Tibial artery (tissue), 4 donors: ENCODE data around the gene TUBGCP5.
"Not testable (repeated sequence)": the region's sequence is repeated elsewhere in the genome, so short reads cannot be mapped to it uniquely, and the experiment has no call there.

Experiments used
- DNase-seq, 2 donors: peaks; one replicate each; pipeline ENCODE4 v3.0.0-alpha.2; 2019
- H3K27ac ChIP-seq, 2 donors: fragments of 200-600 bp; sonication (generic) in 1 of 2; 1 replicate in 1 of 2; 2 replicates in 1 of 2; pipeline ENCODE4 v1.5.1; 2018 to 2019; ENCODE audit warnings: mild to moderate bottlenecking in 1 of 2
- H3K27me3 ChIP-seq, 2 donors: fragments of 200-600 bp; sonication (generic) in 1 of 2; one replicate each; pipeline versions ENCODE4 v1.5.1 to v1.6.0; 2016 to 2019
- H3K36me3 ChIP-seq, 3 donors: fragments of 200-600 bp; sonication (generic) in 2 of 3; one replicate each; pipeline ENCODE4 v1.5.1; 2016 to 2019; ENCODE audit warnings: mild to moderate bottlenecking in 2 of 3
- H3K4me1 ChIP-seq, 4 donors: fragments of 200-600 bp; sonication (generic) in 2 of 4; 1 replicate in 3 of 4; 2 replicates in 1 of 4; pipeline ENCODE4 v1.5.1; 2016 to 2019
- H3K4me3 ChIP-seq, 2 donors: fragments of 200-600 bp; sonication (generic) in 1 of 2; 1 replicate in 1 of 2; 2 replicates in 1 of 2; pipeline ENCODE4 v1.5.1; 2018 to 2019; ENCODE audit warnings: mild to moderate bottlenecking in 2 of 2
- H3K9me3 ChIP-seq, 3 donors: fragments of 200-600 bp; sonication (generic) in 1 of 3; one replicate each; pipeline ENCODE4 v1.5.1; 2016 to 2019
- intact Hi-C: fragments of 100-400 bp; cut with DNase I; formaldehyde crosslinking; loops from one replicate; pipeline ENCODE4 v1.15.0; 2023; ENCODE audit warnings: low total_unique reads
- TF ChIP-seq, protein P1 (sequence below), 2 experiments: fragments of 200-600 bp in 1 of 2; fragments of 450-650 bp in 1 of 2; IDR thresholded peaks; one replicate each; pipeline ENCODE4 v1.5.1; 2017 to 2019; ENCODE audit warnings: antibody characterized with exemption in 2 of 2, mild to moderate bottlenecking in 1 of 2, moderate library complexity in 1 of 2

Gene TUBGCP5

DNA sequence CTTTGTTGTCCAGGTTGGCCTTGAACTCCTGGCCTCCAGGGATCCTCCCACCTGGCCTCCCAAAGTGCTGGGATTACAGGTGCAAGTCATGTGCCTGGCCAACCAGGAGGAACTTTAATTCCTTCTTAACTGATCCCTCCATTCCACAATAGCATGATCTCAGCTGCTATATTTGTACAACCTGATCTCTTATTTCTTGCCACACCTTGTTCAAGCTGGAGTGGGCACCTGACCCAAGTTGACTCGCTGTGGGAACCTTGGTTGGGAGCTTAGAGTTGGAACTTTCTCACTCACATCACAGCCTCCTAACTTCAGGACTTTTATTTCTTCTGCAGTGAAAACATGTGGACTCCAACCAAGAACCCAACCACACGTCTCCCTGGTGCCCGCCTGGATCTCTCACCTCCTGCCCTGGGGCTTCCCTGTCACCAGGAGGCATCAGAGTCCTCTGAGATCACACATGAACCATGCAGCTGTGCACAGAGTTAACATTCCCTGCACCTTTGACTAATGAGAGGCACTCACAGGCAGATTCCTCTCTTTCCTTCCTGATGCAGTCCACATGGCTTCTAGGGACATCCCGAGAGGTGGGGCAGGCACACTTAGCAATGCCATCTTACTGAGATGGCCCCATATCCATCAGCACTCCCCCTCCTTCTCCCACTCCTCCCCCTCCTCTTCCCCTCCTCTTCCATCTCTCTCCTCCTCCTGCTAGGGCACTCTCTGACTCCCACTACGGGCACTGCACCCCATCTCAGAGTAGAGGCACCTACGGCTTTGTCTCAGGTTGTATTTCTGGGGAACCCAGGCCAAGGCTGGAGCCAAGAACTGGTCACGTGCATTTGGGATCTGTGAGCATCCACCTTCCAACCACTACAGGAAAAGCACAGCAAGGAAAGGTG, 49.5 kb downstream of the TUBGCP5 start:
- Histone ChIP-seq H3K27ac (no peak overlapping the region), H3K4me3 (no peak overlapping the region), H3K9me3 (no peaks in the 10 kb centered on the region), H3K4me1 (no peaks in the 10 kb centered on the region), H3K36me3 (peaks cover 0 to 13% (median 12%) of the 10 kb centered on the region in 3 donors), H3K27me3 (no peaks in the 10 kb centered on the region)
- TF ChIP-seq, protein P1, sequence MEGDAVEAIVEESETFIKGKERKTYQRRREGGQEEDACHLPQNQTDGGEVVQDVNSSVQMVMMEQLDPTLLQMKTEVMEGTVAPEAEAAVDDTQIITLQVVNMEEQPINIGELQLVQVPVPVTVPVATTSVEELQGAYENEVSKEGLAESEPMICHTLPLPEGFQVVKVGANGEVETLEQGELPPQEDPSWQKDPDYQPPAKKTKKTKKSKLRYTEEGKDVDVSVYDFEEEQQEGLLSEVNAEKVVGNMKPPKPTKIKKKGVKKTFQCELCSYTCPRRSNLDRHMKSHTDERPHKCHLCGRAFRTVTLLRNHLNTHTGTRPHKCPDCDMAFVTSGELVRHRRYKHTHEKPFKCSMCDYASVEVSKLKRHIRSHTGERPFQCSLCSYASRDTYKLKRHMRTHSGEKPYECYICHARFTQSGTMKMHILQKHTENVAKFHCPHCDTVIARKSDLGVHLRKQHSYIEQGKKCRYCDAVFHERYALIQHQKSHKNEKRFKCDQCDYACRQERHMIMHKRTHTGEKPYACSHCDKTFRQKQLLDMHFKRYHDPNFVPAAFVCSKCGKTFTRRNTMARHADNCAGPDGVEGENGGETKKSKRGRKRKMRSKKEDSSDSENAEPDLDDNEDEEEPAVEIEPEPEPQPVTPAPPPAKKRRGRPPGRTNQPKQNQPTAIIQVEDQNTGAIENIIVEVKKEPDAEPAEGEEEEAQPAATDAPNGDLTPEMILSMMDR (IDR thresholded peaks at IDR 0.05), result no peak
- intact Hi-C loops, result no loop called here
- DNase-seq, result no peak

GRCh38 chr15:22988811-22989210, 50.6 kb downstream of the TUBGCP5 start:
- DNase-seq, result no peak
- no peaks in the 10 kb centered on the region for H3K4me1 ChIP-seq
- intact Hi-C loops, result no loop called here
- no peak overlapping the region for H3K4me3 ChIP-seq
- H3K27ac ChIP-seq, result no peak overlapping the region
- H3K9me3 ChIP-seq, result no peaks in the 10 kb centered on the region
- no peaks in the 10 kb centered on the region for H3K27me3 ChIP-seq
- TF ChIP-seq, protein P1 (IDR thresholded peaks at IDR 0.05), result no peak
- peaks cover 0 to 3% (median 2%) of the 10 kb centered on the region in 3 donors for H3K36me3 ChIP-seq

DNA sequence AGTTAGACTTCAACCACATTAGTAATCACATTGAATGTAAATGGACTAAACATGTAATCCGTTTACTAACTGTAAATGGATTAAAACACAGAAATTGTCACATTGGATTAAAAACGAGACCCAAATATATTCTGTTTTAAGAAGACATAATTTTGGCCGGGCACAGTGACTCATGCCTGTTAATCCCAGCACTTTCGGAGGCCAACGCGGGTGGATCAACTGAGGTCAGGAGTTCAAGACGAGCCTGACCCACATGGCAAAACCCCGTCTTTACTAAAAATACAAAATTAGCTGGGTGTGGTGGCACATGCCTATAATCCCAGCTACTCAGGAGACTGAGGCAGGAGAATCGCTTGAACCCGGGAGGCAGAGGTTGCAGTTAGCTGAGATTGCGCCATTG, 57.4 kb downstream of the TUBGCP5 start:
- not testable (repeated sequence) for H3K9me3 ChIP-seq, H3K27ac ChIP-seq, H3K4me3 ChIP-seq, H3K36me3 ChIP-seq, DNase-seq, H3K27me3 ChIP-seq
- peaks cover 0 to 20% (median 11%) of the 10 kb centered on the region in 4 donors for H3K4me1 ChIP-seq
- intact Hi-C loops, result loop anchor here (2.0 kb wide), 1 partner anchor 31 kb away; no protein-coding TSS in a partner anchor

GRCh38 chr15:22981051-22981840, 58.1 kb downstream of the TUBGCP5 start:
- Histone ChIP-seq H3K36me3 (no peaks in the 10 kb centered on the region), H3K27ac (peak overlapping the region; percentile 82 to 88), H3K27me3 (no peaks in the 10 kb centered on the region), H3K4me3 (peak overlapping the region; percentile 82 to 98), H3K4me1 (peaks cover 0 to 20% (median 13%) of the 10 kb centered on the region in 4 donors), H3K9me3 (no peaks in the 10 kb centered on the region)
- intact Hi-C loops, result loop anchor here (2.0 kb wide), 1 partner anchor 30 kb away; no protein-coding TSS in a partner anchor
- TF ChIP-seq, protein P1 (IDR thresholded peaks at IDR 0.05), result no peak
- DNase-seq, result no peak

DNA sequence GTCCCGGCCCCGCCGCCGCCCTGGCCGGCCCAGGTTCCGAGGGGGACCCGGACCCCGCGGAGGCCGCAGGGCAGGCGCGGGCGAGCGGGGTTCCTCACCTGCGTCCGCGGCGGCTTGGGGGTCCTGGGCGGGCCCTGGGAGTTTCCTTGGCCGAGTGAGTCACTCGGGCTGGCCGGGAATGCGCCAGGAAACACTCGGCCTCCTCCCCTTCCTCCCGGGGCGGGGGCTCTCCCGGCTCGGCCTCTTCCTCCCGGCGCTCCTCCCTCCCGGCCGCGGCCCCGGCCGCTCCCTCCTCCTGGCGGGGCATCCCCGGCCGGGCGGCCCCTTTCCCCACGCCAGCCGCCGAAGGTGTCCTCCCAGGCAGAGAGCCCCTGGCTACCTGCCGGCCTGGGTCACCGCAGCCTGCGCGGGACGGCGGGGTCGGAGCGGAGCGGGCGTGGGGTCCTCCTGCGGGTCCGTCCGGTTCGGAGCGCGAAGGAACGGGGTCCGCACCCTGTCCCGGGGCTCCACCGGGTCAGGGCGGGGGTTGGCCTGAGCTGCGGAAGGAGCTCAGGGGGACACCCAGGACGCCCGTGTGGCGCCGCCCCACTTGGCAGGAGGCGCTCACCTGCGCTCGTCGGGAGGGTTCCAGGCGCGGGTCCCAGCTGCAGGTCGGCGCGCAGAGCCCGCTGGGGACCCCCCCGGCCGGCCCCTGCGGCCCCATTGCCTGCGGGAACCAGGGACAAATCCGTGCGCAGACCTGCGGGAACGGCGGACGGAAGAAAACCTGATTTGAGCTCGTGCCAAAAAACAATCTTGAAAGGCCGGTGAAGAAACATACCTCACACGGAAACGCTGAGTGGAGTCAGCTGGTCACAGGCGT, 58.9 kb downstream of the TUBGCP5 start, which contains the start of gene CYFIP1:
Gene CYFIP1 (minus strand): TSS at position 180 of the 862 bp plus-strand sequence. CDS start 33,083 bp downstream, outside the sequence.
- intact Hi-C loops, result loop anchor here (2.0 kb wide), 1 partner anchor 30 kb away; no protein-coding TSS in a partner anchor
- Histone ChIP-seq H3K4me3 (peak within 1 kb of the TSS; percentile 82 to 98), H3K27ac (peak within 1 kb of the TSS; percentile 82 to 88), H3K4me1 (peaks cover 0 to 20% (median 13%) of the 10 kb centered on the region in 4 donors), H3K27me3 (no peaks in the 10 kb centered on the region), H3K36me3 (no peaks in the 10 kb centered on the region), H3K9me3 (no peaks in the 10 kb centered on the region)
- TF ChIP-seq, protein P1 (IDR thresholded peaks at IDR 0.05), result no peak
- peak; percentile 83 to 95 for DNase-seq
